Measurements from ENCODE around the gene ZNF628.

Gene ZNF628

DNA sequence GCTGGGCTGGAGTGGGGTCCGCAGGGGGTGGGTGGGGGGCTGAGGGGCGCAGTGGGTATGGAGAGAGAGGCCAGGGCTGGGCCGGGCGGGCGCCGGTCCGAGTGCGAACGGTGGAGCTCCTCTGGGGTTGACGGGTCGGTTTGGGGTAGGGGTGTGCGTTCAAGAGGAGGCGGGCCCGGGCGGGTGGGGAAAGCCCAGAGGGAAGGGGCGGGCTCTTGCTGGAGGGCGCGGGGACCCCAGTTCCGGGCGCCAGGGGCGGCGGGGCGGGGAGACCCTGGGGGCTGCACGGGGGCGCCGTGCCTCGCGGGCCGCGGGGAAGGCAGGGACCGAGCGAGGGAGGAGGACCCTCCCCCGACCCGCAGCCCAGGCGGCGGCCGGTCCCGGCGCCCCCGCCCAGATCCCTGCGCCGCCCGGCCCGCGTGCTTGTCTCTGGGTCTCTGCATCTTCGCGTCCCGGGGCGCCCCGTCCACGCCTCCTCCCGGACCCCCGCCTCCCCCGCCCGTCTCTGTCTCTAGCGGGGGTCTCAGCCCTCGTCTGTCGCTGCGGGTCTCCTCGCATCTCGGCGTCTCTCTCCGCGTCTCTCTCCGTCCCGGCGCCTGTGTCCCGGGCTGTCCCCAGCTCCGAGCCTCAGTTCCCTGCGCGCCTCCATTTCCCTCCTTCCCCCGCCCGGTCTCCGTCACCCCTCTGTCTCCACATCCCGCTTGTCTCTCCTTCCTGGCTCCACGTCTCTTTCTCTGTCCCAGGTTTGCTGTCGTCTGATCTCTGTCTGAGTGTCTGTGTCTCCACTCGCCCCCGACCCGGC, 25.1 kb upstream of the ZNF628 start:
- no peak for DNase-seq

DNA sequence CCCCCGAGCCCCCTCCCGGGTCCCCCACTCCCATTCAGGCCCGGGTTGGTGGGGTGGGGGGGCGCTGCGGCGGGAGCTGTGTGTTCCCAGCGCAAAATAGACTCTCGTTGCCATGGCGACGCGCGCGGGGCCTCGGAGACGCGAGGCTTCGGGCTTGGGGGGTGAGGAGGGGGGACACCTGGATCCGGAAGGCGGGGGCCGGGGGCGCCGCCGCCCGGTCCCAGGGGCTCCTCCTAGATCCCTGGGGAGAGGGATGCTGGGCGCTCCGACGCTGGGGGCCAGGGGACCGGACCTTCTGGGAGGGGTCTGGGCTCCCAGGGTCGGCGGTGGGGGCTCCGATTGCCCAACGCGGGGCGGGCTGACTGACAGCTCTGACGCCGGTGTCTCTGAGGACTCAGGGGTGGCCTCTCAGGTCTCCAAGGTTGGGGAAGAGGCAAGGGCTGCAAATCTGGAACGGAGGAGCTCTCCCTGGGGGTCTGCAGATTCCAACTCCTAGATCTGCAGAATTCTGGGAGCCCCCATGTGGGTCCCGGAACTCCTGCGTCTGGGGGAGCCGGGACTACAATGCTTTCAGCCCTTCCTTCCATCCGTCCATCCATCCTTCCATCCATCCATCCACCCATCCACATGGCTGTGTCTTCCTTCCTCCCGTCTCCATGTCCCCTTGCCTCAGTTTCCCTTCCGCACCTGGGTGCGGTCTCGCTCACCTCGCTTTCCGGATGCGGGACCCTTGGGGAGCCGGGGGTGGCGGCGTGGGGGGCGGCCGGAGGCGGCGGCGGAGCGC, 24.3 kb upstream of the ZNF628 start:
- peak; percentile 66 for DNase-seq

DNA sequence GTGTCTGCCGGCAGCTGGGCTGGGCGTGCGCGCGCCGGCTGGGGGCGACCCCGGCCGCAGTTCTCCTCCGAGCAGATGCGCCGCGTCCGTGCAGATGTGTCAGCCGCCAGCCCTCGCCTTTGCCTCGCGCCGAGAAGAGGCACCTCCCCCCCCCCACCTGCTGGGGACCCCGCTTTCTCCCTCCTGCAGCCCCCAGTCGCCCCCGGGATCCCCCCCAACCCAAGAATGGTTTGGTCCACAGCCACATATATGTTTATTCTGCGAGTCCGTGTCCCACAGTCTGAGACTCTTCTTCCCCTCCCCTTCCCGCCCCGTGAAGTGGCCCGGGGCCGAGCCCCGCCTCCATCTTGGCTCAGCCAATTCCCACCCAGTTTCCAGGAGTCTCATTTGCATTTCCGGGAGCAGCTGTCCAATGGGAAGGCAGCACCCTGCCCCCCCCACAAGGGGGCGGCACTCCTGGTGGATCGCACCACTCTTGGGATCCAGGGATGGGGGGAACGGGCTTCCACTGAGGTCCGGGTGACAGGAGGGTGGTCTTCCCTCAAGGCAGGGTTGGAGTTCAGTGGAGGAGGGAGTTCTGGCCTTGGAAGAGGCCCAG, 23.6 kb upstream of the ZNF628 start:
- DNase-seq: peak; percentile 97

DNA sequence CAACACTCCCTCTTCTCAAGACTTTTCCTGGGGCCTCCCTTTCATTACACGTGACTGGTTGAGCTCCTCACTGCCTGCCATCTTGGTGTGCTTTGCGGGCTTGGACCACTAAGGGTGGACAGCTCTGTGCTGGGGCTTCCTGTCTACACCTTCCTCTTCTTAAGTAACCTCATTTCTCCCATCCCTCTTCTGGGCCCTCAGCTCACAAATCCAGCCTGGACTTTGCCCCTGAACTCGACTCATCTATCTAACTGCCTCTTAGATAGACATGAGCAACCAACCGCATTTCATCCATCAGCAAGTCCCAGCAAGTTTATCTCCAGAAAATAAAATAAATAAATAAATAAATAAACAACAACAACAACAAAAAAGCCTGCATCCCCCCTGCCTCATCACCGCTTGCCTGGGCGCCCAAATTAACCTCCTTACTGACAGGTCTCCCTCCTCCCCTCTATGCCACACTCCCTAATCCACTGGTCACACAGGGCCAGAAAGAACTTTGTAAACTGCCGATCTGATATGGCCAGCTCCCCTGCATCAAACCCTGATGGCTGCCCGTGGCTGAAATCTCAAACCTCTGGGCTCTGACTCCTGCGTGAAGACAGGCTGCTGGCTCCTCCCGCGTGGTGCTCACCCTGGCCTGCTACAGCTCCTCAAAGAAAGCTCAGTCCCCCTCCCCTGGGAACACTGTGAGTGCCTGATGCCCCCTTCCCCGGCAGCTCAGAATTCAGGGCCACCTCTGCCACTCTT, 22.7 kb upstream of the ZNF628 start:
- DNase-seq: no peak

DNA sequence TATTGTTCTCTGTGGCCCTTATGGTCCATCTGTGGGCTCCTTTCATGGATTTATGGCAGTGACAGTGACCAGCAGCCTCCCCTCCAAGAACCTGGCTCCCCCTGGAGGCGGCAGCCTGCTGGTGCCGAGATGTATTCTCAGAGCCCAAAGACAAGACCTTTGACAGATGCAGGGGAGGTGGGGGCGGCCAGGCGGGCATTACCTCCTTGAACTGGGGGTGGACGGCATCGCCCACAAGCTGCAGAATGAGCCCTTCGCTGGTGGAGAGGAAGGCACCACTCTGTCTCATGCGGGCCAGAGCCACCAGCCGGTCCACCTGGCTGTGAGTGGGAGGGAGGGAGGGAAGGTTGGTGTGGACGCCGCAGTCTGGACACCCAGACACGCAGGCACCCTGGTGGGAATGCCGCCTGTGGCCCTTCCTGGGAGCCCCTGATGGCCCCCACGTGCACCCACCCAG, 21.6 kb upstream of the ZNF628 start:
- peak; percentile 63 for DNase-seq

DNA sequence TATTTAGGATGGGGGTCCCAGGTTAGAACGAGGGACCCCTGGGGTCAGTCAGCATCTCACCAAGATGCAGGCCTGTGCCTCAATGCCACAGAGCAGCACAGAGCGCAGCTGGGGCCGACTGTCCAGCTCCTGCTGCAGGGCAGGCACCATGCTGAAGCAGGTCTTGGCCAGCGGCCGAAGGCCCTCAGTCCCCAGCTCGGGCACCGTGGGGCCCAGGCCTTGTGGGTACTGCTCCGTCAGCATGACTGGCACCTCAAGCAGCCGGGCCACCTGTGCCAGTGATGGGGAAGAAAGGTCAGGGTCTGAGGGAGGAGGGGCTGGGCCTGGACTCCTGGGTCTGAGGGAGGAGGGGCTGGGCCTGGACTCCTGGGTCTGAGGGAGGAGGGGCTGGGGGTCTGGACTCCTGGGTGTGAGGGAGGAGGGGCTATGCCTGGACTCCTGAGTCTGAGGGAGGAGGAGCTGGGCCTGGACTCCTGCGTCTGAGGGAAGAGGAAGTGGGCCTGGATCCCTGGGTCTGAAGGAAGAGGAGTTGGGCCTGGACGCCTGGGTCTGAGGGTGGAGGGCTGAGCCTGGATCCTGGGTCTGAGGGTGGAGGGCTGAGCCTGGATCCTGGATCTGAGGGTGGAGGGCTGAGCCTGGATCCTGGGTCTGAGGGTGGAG, 20.7 kb upstream of the ZNF628 start:
- no peak for DNase-seq

DNA sequence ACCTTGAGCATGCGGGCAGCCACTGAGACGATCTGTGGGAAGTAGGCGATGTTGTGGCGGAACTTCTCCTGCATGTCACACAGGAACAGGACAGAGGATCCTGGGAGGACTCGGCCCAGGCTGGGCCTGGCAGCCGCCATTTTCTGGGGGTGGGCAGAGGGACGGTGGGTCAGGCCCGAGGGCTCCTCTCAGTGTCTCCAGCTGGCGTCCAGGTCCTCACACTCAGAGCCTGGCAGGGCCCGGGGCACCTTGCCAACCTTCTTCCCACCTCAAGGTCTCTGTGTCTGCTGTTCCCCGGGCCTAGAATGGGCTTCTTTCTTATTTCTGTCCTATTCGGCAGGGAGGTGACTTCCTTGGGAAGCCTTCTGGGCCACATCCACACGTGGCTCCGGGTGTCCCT, 20.1 kb upstream of the ZNF628 start:
- DNase-seq: no peak

DNA sequence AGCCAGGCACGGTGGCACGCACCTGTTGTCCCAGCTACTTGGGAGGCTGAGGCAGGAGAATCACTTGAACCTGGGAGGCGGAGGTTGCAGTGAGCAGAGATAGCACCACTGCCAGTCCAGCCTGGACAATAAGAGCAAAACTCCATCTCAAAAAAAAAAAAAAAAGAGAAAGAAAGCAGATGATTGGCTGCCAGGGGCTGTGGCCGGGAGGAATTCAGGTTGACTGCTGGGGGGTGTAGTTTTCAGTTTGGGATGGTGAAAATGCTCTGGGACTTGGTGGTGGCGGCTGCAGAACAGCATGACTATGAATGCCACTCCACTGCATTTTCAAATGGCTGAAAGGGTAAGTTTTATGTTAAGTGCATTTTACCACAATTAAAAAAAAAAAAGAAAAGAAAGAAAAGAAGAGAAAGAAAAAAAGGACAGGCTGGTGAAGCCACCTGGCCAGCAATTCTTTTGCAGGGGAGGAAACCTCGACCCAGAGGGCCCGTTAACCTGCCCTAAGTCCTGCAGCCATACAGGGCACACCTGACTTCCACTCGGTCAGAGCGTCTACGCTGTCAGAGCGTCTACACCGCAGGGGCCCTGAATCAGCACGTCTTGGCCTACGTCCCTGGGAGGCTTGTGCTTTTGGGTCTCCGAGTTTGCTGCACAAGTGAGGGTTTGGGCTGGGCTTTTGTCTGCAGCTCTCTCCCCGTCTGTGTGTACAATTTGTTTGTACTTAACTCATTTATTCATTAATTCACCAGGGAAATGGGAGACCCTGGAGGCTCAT, 18.5 kb upstream of the ZNF628 start:
- no peak for DNase-seq

DNA sequence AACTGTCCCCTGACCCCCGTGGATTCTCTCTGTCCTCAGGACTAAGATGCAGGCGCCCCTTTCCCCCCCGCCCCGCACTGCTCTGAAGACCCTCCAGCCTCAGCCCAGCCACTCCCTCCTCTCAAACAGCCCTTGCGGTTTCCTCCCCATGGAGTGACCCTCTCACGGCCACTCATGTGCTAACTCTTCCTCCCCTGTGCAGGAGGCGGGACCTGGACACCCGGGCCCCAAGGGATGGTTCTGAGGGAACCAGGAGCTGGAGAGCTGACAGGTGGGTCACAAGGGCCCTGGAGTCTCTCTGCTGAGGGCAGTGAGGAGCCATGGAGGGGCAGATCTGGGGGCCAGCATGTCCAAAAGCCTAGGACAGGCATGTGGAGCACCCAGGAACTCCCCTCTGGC, 16.9 kb upstream of the ZNF628 start:
- no peak for DNase-seq

DNA sequence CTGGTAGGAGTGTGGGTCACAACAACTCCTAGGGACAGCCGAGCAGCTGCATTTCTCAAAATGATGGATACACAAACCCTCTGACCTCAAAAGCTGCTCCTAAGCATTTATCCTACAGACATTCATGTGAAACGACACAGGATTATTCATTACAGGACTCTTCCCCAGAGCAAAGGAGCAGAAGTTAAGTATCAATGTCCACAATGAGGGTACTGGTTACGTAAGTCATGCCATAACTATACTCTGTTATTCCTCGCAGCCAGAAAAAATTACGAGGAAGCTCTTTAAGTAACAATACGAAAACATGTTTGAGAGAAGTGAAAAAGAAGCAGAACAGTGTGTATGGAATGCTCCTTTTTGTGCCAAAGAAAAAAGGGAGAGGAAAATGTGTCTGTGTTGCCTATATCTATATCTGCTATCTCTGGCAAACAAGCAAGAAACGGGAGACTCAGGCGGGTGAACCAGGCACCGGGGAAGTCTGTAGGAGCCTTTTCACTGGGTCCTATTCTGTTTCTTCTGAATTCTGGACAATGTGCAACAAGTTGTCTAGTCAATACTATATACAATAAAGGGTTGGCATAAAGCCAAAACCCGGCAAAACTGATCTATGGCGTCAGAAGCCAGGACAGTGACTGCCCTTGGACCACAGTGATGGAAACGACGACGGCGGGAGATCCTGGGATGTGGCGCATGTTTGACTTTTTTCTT, 16.3 kb upstream of the ZNF628 start:
- peak; percentile 57 for DNase-seq

DNA sequence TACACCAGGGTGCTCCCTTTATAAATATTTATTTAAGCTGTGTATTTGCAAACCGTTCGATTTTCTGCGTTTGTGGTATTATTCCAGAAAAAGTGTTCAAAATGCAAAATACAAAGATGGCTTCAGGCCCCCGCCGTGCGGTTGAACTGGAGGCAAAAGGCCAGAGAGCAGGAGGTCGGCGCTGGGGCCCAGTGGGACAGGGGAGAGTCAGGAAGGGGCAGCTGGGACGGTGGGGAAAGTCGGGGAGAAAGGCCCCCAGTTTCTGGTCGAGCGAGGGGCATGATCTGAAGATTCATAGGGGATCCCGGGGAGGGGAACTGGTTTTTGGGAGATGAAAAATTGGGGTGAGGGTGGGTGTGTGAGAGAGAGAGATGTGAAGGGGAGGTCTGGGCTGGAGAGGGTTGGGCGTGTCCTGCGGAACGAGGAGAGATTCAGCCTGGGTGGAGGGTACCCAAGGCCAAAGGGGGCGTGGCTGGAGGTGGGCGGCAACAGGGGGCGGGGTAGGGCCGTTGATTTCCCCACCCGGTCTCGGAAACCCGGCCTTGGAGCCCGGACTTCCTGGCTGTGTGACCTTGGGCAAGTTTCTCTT, 15.7 kb upstream of the ZNF628 start:
- peak; percentile 84 for DNase-seq

DNA sequence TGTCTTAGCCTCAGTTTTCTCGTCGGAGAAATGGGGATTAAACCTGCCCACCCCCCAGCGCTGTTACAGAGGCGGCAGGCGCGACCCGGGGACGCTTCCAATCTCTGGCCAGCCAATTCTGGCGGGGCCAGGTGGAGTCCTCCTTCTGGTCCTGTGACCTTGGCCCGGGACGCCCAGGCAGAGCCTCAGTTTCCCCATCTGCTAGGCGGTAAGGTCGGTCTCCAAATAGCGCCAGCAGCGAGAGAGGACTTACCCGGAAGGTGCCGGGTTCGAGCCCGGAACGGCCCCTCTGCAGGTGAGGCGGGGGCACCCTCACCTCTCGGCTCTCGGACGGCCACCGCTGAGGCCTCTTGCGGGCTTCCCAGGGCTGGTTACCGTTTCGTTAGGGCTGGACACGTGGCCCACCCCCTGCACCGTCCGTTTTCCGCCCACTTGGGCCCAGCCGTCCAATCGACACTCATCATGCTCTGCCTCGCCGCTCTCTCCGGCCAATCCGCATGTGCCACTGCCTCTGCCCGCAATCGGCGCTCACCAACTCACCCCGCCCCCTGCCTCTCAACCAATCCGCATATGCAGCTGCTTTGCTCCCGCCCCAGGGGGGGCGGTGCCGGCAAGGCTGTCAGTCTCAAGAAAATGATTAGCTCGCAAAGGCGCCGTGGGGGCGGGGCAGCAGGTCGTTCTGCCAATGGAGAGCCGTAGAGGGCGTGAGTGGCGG, 15.0 kb upstream of the ZNF628 start, which contains the start of gene ISOC2:
ISOC2 (minus strand) TSS at position 384 of the 715 bp plus-strand sequence. CDS start 5,156 bp downstream, outside the sequence.
- peak; percentile 100 for DNase-seq

DNA sequence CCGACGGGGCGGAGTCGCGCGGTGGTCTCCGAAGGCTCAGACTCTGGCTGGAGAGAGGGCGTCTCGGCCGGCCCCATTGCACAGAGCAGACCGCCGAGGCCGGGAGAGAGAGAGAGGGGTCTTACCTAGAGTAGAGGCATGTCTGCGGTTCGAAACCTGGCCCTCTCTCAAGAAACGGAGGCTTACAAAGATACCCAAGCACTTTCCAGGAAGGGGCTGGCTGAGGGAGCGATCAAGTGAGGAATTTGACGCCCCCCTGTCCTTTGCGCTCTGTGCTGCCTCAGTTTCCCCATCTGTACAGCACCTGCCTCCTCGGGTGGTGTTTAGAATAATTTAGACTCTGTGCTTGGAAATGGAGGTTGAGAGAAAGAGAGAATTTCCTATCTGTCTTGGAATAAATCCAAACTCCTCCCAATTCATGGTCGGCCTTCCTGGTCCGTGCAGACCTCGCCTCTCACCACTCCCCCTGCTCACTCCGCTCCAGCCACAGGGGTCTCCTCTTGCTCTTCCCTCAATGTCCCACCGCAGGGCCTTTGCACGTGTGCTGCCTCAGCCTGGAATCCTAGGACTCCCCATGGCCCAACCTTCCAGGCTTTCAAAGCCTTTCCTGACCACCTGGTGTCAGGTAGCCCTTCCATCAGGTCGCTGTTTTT, 14.3 kb upstream of the ZNF628 start:
- DNase-seq: peak; percentile 35

DNA sequence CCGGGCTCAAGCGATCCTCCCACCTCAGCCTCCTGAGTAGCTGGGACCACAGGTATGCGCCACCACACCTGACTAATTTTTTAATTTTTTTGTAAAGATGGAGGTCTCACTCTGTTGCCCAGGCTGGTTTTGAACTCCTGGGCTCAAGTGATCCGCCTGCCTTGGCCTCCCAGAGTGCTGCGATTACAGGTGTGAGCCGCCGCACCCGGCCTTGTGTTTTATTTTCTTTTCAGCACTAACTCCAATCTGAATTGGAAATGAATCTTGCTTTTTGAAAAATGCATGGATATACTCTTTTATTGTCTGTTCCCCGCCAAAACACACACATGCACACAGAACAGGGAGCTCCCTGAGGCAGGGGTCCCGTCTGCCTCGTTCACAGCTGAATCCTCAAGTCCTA, 13.7 kb upstream of the ZNF628 start:
- no peak for DNase-seq

DNA sequence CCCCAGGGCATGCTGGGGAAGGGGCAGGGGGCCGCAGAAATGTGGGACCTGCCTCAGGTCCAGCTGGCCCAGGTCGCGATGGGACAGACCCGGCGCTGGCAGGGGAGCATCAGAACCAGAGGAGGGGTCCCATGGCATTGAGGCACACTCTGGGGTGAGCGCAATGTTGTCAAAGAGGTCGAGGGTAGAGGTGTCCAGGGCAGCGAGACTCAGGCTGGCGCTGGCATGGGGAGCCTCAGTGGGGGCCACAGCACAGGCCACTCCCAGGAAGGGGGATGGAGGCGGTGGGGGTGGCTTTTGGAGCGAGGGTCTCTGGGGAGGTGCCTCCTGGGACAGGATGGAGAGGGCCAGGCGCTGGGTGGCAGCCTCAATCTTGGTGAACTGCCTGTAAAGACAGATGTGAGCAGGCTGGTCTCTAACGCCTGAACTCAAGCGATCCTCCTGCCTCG, 12.8 kb upstream of the ZNF628 start:
- DNase-seq: no peak

DNA sequence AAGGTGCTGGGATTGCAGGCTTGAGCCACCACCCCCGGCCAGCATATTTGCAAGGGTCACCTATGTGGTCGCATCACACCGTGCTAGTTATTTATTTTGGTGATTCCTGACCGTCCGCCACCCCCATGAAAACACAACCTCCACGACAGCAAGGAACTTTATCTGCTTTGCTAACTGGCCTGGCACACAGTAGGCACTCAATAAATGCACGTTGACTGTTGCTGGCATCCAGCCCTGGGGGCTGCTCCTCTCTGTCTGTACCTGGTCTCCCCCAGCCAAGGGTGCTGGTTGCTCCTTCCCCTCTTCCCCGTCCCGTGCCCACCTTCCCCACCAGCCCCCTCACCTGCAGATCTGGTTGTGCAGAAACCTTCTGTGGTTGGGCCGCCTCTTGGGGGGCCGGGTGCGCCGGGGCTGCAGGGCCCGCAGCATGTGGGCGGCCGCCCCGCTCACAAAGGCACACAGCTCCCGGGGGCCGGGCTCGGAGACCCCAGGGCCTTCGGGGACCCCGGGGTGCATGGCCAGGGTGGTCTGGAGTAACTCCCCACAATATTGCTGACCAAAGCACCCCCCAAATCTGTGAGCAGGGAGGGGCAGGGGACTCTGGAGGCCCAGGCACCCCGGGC, 12.3 kb upstream of the ZNF628 start:
- no peak for DNase-seq

DNA sequence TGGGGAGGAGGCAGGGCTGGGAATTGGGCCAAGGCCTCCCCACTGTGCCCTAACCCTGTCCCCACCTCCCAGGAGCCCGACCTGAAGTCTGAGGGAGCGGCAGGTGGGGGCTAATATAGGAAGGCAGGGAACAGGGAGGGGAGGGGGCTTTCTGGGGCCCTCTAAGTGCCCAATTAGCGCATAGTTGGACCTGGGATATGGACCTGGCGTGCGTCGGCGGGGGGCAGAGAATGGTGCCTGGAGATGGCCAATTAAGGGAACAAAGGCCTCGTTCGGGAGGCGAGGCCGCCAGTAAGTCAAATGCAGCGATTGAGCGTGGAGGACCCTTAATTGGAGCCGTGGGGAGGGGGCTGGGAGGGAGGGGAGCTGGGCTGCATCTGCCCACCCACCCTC, 11.8 kb upstream of the ZNF628 start, which contains the start of gene C19orf85:
C19orf85 (minus strand) TSS at position 90 of the 393 bp plus-strand sequence. CDS start 197 bp downstream, outside the sequence.
- peak; percentile 76 for DNase-seq

DNA sequence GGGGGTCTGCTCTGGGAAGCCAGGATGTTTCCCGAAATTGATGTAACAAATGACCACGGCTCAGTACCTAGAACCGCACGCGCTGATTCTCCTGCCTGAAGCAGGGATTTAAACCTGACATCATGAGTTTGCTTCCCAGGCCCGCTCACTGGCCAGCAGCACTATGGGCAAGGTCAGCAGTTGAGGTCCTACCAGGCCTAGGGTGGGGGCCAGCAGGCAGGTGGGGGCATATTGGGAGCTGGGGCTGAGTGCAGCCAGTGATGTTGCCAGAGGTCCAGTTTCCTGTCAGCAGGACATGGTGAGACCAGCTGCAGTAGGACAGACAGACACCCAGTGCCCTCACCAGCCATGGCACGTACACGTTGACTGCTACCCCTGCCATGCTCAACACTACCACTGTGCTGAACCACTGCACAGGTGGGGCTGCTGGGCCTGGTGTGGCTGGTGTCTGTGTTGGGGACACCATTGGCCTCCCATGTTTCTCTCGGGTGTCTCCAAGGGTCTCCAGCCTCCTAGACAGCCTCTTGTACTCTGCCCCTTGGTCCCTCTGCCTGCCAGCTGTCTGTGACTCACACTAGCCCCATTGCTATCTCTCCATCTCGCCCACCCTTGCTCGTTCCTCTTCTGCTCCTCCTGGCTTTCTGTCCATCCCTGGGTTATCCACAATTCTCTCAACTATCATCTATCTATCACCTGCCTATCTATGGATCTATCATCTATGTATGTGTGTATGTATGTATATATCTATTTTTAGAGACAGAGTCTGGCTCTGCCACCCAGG, 10.8 kb upstream of the ZNF628 start:
- no peak for DNase-seq
